HG03354 (cell line): ENCODE data around the gene SORT1.
A peak's percentile ranks its signal among the peaks of the same experiment; 100 is the strongest.
"Not testable (repeated sequence)": the region's sequence is repeated elsewhere in the genome, so short reads cannot be mapped to it uniquely, and the experiment has no call there.

ENCODE experiments used
- ATAC-seq: cut with Tn5 transposase; IDR thresholded peaks from one replicate; pipeline ENCODE4 v1.9.1; 2021; ENCODE audit warnings: mild to moderate bottlenecking; ENCODE audit not compliant: unreplicated experiment, poor library complexity, severe bottlenecking

The SORT1 gene

GRCh38 chr1:109305991-109306390 is 91.7 kb downstream of the SORT1 start:
- ATAC-seq = not testable (repeated sequence)

DNA sequence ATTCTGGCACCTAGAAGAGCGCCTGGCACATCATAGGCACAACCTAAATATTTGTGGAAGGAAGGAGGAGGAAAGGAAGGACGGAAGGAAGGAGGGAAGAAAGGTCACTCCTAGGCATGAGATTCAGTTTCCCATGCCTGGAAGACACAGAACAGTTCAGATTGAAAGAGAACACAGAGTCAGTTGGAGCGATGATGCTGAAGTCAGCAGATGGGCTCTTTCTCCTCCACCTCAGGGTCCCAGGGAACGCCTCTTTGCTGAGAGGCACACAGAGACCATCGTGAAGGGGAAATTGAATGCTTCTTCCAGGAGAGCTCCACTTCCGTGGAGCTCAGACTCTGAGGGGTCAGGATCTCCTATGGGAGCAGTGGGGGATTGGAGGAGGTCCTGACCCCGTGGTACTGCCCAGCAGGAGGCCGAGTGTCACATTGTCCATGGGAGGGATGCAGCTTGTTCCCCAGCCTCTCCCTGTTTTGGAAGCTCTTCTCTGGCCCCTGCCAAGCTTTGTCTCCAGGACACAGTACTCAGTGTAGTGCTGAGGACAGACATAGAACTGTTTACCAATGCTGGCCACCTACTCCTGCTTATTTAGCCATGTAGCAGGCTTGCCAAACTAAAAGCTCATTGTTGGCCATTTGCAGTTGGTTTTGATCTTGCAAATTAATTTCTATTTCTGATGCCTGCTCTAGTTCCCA is 93.3 kb downstream of the SORT1 start:
- ATAC-seq = no peak

- no peak for ATAC-seq
Observed at GRCh38 chr1:109301874-109302273, 95.8 kb downstream of the SORT1 start.

DNA sequence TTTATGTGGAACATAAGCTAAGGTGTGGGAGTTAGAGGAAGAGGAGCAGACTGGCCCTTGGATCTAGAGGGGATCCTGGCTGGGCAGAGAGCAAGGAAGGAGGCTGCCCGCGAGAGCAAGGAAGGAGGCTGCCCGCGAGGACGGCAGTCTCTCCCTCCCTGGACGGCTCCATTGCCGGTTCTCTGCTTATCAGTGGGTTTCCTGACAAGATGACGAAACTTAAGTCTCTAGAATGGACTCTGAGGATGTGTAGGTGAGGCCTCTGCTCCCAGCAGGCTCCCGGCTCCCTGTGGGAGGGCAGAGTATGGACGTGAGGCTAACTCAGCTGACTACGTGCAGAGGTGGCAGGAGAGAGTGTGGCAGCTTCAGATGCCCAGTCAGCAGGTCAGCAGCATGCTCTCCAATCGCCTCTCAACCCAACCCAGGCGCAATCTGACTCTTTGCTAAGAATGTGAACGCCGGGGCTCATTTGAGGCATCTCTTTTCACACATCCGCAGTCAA is 97.0 kb downstream of the SORT1 start:
- ATAC-seq = no peak

DNA sequence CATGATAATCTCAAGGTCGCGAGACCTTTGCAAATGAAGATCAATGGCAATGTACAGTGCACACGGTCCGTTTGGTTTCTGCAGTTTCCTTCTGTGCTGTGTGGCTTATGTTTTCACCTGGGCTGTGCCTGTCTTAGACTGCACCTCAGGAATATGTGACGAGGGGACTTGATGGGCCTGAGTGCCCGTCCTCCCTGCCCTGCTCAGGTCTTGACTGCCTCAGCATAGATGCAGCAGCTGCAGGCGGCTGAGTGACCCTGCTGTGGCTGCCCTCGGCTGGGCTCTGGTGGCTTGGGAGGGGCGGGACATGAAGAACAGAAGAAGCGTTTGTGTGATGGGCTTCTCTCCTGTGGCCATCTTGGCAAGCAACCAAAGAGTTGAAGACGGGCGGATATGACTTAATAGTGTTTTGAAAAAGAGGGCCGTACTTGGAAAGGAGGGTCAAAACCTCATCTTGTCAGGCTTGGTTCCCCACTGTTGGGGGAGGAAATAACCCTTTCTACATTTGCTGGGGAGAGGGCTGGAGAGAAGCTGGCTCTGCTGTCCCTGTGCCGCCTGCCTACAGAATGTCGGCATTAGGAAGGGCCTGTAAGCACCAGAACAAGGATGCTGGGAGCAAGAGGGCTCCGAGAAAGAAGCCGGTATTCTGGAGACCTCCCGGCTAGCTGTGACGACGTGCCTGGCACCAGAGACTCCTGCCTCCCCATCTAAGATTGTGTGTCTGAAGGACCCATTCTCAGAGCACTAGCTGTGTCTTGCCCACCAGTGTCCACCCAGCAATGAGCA is 98.0 kb downstream of the SORT1 start:
- ATAC-seq = no peak

- ATAC-seq = no peak
Observed at GRCh38 chr1:109298666-109299557, 98.8 kb downstream of the SORT1 start.

GRCh38 chr1:109296782-109297181 is 100.9 kb downstream of the SORT1 start:
- no peak for ATAC-seq

DNA sequence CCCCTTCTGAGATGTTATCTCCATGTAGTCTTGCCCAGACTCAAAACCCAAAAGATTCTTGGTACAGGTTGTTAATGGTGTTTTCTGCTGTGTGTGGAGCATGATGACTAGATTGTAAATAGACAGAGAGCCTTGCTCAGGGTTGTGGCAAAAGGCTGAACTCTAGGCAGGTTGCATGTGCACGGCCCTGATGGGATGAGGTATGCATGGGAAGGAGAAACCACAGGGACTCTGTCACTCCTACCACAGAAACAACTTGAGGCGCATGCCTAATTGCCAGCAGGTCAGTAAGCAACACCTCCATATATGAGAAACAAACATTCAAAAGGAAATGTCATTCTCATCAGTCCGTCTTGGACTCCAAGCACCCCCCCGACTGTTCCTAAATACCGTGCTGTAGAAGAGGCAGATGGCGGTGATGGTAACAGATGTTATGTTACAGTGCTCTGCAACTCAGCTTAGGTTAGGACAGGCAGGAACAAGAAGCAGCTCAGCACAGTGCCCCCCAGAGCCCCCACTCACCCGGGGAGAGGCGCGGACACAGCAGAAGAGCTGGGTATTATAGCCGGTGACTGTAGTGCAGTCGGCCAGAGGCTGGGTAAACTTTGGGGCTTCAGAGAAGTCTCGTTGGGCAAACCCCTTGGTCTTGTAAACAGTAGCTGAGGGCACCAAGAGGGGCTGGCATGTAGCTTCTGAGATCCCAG is 101.9 kb downstream of the SORT1 start:
- ATAC-seq = no peak

DNA sequence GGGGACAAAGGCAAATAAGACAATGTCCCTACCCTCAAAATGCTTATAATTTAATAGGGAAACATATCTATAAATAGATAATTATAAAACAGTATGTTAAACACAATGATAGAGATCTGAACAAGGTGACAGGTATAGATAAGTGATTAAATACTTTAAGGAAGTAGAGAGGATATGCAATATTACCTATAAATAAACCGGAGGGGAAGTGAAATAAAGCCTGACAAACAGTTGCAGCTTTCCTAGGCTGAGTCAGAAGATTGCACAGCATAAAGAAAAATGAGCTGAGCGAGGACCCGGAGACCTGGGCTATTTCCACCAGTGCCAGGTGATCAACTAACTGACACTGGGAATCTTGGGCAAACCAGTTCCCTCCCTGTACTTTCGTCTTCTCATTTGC is 103.2 kb downstream of the SORT1 start:
- no peak for ATAC-seq

DNA sequence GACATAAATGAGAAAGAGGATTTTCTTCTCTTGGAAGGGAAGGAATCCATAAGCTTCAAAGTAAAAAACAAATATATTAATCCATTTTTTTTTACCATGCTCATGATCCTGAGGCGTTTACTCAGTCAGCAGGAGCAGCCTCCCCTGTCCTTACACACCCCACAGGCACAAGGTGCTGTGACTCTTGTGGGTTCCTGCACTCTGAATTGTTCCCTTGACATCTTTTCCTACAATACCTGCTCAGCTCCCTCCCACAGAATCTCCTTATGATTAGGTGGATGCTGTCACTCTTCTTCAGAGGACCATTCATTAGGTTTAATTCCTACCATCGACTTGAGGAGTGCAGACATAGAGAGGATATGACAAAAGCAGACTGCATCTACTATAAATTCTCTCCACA is 104.7 kb downstream of the SORT1 start:
- ATAC-seq = no peak

GRCh38 chr1:109292364-109292763 is 105.4 kb downstream of the SORT1 start:
- ATAC-seq = no peak

GRCh38 chr1:109290998-109291397 is 106.7 kb downstream of the SORT1 start:
- no peak for ATAC-seq

DNA sequence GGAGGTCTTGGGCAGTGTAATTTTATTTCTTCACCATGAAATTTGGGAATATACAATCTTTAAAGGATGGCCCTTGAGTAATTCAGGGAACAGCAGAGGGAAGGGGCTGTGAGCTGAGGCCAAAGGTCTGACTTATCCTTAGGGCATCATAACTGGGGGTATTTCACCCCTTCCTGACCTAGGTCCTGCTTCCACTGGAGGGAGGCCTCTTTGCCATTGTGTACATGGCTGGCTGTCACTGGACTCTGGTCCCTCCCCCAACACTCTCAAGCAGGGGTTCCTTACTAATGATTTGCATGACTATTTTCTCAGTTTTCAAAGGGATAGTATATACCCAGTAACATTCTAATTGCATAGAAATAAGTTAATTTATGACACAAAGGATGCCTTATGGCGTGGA is 107.6 kb downstream of the SORT1 start:
- ATAC-seq = no peak

GRCh38 chr1:109286762-109287161 is 111.0 kb downstream of the SORT1 start:
- not testable (repeated sequence) for ATAC-seq

DNA sequence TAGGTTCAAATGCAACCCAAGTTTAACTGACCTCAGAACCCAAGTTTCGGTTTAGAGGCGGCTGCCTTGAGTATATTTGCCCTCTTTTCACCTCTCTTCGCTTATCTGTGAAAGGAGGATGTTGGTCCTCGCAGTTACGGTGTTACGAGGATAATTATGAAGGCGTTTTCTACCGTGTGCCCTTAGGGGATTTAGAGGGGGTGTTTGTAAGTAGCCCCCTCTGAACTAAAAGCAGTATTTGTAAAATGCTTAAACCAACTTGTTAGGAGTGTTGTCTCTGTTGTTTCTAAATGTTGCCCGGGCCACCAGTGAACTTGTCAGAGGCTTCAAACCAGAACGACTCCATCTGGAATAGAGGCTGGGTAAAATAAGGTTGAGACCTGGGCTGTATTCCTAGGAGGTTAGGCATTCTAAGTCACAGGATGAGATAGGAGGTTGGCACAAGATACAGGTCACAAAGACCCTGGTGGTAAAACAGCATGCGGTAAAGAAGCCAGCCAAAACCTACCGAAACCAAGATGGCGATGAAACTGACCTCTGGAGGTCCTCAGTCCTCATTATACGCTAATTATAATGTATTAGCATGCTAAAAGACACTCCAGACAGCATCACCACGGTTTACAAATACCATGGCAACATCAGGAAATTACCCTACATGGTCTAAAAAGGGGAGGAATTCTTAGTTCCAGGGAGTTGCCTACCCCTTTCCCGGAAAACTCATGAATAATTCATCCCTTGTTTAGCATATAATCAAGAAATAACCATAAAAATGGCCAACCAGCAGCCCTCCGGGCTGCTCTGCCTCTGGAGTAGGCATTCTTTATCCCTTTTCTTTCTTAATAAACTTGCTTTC is 113.7 kb downstream of the SORT1 start:
- no peak for ATAC-seq

GRCh38 chr1:109282952-109283747 is 114.6 kb downstream of the SORT1 start, which contains the start of gene PSRC1:
PSRC1 (minus strand) TSS chr1:109283145.
- ATAC-seq = peak; percentile 98

DNA sequence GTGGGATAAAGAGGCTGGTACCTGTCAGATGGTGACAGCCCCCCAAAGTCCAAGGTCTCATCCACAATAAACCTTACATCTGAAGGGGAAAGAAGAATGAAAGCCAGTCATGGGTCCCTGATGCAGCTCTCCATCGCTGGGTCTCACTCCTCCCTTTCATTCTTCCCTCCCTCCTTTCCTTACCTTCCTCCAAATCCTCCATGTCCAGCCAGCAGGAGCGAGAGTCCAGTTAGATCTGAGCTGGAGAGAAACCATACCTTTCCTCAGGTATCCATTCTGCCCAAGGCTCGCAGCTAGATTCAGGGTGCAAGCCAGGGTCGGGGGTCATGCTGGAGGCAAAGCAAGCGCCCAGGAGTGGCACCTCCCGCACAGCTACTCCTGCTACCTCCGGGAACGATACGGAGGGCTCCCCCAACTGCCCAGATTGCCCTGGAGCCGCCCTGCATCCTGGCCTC is 115.2 kb downstream of the SORT1 start:
- no peak for ATAC-seq
